Measurements from ENCODE around the gene SPPL3.

The SPPL3 gene

GRCh38 chr12:120767071-120768024 lies 136.8 kb downstream of the SPPL3 start:
- DNase-seq: no peak

- DNase-seq: no peak
Measured at GRCh38 chr12:120766566-120766965, 137.6 kb downstream of the SPPL3 start.

- DNase-seq: no peak
Measured at GRCh38 chr12:120764816-120765215, 139.3 kb downstream of the SPPL3 start.

GRCh38 chr12:120763250-120763649 lies 140.9 kb downstream of the SPPL3 start:
- DNase-seq: no peak

GRCh38 chr12:120762086-120762485 lies 142.1 kb downstream of the SPPL3 start:
- no peak for DNase-seq

- DNase-seq: peak; percentile 80
Measured at GRCh38 chr12:120761519-120761934, 142.6 kb downstream of the SPPL3 start.

GRCh38 chr12:120760349-120761254 lies 143.6 kb downstream of the SPPL3 start:
- peak; percentile 61 for DNase-seq

- DNase-seq: peak; percentile 98
Measured at GRCh38 chr12:120759591-120760348, 144.4 kb downstream of the SPPL3 start.

- no peak for DNase-seq
Measured at GRCh38 chr12:120758798-120759590, 145.2 kb downstream of the SPPL3 start.

- no peak for DNase-seq
Measured at GRCh38 chr12:120757949-120758348, 146.2 kb downstream of the SPPL3 start.

- no peak for DNase-seq
Measured at GRCh38 chr12:120757226-120757742, 146.9 kb downstream of the SPPL3 start.

- DNase-seq: no peak
Measured at GRCh38 chr12:120755269-120755668, 148.9 kb downstream of the SPPL3 start.

- no peak for DNase-seq
Measured at GRCh38 chr12:120754792-120755191, 149.4 kb downstream of the SPPL3 start.

GRCh38 chr12:120751389-120751788 lies 152.8 kb downstream of the SPPL3 start:
- no peak for DNase-seq

GRCh38 chr12:120750806-120751205 lies 153.4 kb downstream of the SPPL3 start:
- DNase-seq: no peak

- no peak for DNase-seq
Measured at GRCh38 chr12:120749256-120749655, 154.9 kb downstream of the SPPL3 start.

GRCh38 chr12:120748242-120748641 lies 155.9 kb downstream of the SPPL3 start:
- DNase-seq: no peak

- no peak for DNase-seq
Measured at GRCh38 chr12:120744922-120745493, 159.2 kb downstream of the SPPL3 start.

- no peak for DNase-seq
Measured at GRCh38 chr12:120741476-120742421, 162.4 kb downstream of the SPPL3 start.

GRCh38 chr12:120740871-120741270 lies 163.3 kb downstream of the SPPL3 start:
- DNase-seq: no peak
